ENCODE data around the gene SRRM3.

GRCh38 chr7:76191783-76192240 is 9.9 kb upstream of the SRRM3 start:
- TF ChIP-seq CTCF (IDR thresholded peaks at IDR 0.05) (no peak), RAD21 (IDR thresholded peaks at IDR 0.05; ENCODE audit: low read length) (no peak), REST (IDR thresholded peaks at IDR 0.05; ENCODE audit: low read depth, low read length) (no peak), POLR2AphosphoS5 (IDR thresholded peaks at IDR 0.05; ENCODE audit: low read depth, low read length) (no peak), USF2 (IDR thresholded peaks at IDR 0.05; ENCODE audit: borderline replicate concordance, low read depth, low read length) (no peak)
